Suprapubic skin (tissue), 4 donors: Measurements from ENCODE around the gene EIF3A.
A peak's percentile ranks its signal among the peaks of the same experiment; 100 is the strongest.

Experiments used
- CTCF ChIP-seq, 2 donors: fragments of 200-600 bp in 1 of 2; fragments of 450-650 bp in 1 of 2; sonication (generic) in 1 of 2; IDR thresholded peaks; one replicate each; pipeline ENCODE4 v1.5.1; 2016 to 2019; ENCODE audit warnings: antibody characterized with exemption in 2 of 2, mild to moderate bottlenecking in 1 of 2, moderate library complexity in 1 of 2
- POLR2A ChIP-seq, 2 donors: fragments of 450-650 bp; IDR thresholded peaks; one replicate each; pipeline ENCODE4 v1.6.1; 2017; ENCODE audit warnings: antibody characterized with exemption in 2 of 2, mild to moderate bottlenecking in 2 of 2, moderate library complexity in 2 of 2
- POLR2AphosphoS5 ChIP-seq, 3 donors: sonication (generic); formaldehyde crosslinking; IDR thresholded peaks; one replicate each; pipeline ENCODE4 v1.6.1; 2017; ENCODE audit warnings: antibody characterized with exemption in 3 of 3

- TF ChIP-seq CTCF (IDR thresholded peaks at IDR 0.05) (peak in 1 of 2 donors; percentile 9), POLR2A (IDR thresholded peaks at IDR 0.05) (peak; percentile 41 to 55), POLR2AphosphoS5 (IDR thresholded peaks at IDR 0.05) (peak in 1 of 3 donors; percentile 82)
Observed at GRCh38 chr10:119103903-119104653, 23.5 kb upstream of the EIF3A start, which contains the start of gene DENND10.
